HUES48 (cell line): ENCODE results near the gene SLIT3.

ENCODE experiments used
- H3K27ac ChIP-seq: one replicate; pipeline ENCODE4 v1.7.0; 2013; ENCODE audit warnings: low read depth, low read length, inconsistent platforms
- H3K27me3 ChIP-seq: 2 replicates; pipeline ENCODE4 v1.6.1; 2013; ENCODE audit warnings: mild to moderate bottlenecking, low read length; ENCODE audit not compliant: control insufficient read depth, insufficient read depth
- H3K36me3 ChIP-seq: 2 replicates; pipeline ENCODE4 v1.6.1; 2013; ENCODE audit warnings: low read length; ENCODE audit not compliant: control insufficient read depth, insufficient read depth
- H3K4me1 ChIP-seq: 2 replicates; pipeline ENCODE4 v1.6.1; 2013; ENCODE audit warnings: mild to moderate bottlenecking, low read length; ENCODE audit not compliant: control insufficient read depth, insufficient read depth
- H3K4me3 ChIP-seq: 2 replicates; pipeline ENCODE4 v1.5.1; 2013; ENCODE audit warnings: mild to moderate bottlenecking, low read depth, low read length
- H3K9ac ChIP-seq: 2 replicates; pipeline ENCODE4 v1.6.1; 2013; ENCODE audit warnings: mild to moderate bottlenecking, low read depth, low read length, moderate library complexity
- H3K9me3 ChIP-seq: 2 replicates; pipeline ENCODE4 v1.6.1; 2013; ENCODE audit warnings: low read length; ENCODE audit not compliant: control insufficient read depth, insufficient read depth

Gene SLIT3

GRCh38 chr5:169079697-169080096, 221.2 kb downstream of the SLIT3 start:
- Histone ChIP-seq H3K9me3 (no peaks in the 10 kb centered on the region), H3K27ac (no peak overlapping the region), H3K4me1 (peaks cover 26% of the 10 kb centered on the region), H3K27me3 (no peaks in the 10 kb centered on the region), H3K4me3 (no peak overlapping the region), H3K36me3 (no peaks in the 10 kb centered on the region), H3K9ac (no peak overlapping the region)

GRCh38 chr5:169074839-169075238, 226.1 kb downstream of the SLIT3 start:
- H3K36me3 ChIP-seq, result no peaks in the 10 kb centered on the region

GRCh38 chr5:169072233-169072632, 228.7 kb downstream of the SLIT3 start:
- Histone ChIP-seq H3K27ac (no peak overlapping the region), H3K27me3 (no peaks in the 10 kb centered on the region), H3K9me3 (no peaks in the 10 kb centered on the region), H3K4me3 (no peak overlapping the region), H3K36me3 (no peaks in the 10 kb centered on the region), H3K9ac (no peak overlapping the region), H3K4me1 (no peaks in the 10 kb centered on the region)

More at GRCh38 chr5:169074839-169075238, 226.1 kb downstream of the SLIT3 start:
- H3K9me3 ChIP-seq, result no peaks in the 10 kb centered on the region
- no peak overlapping the region for H3K27ac ChIP-seq
- H3K4me1 ChIP-seq, result no peaks in the 10 kb centered on the region
- H3K27me3 ChIP-seq, result no peaks in the 10 kb centered on the region
- no peak overlapping the region for H3K9ac ChIP-seq
- H3K4me3 ChIP-seq, result no peak overlapping the region

GRCh38 chr5:169070413-169070812, 230.5 kb downstream of the SLIT3 start:
- no peak overlapping the region for H3K9ac ChIP-seq
- H3K9me3 ChIP-seq, result no peaks in the 10 kb centered on the region
- H3K27me3 ChIP-seq, result no peaks in the 10 kb centered on the region
- H3K36me3 ChIP-seq, result no peaks in the 10 kb centered on the region
- H3K4me3 ChIP-seq, result no peak overlapping the region
- H3K4me1 ChIP-seq, result peaks cover 13% of the 10 kb centered on the region
- no peak overlapping the region for H3K27ac ChIP-seq

- Histone ChIP-seq H3K27ac (no peak overlapping the region), H3K4me3 (no peak overlapping the region), H3K27me3 (no peaks in the 10 kb centered on the region), H3K9ac (no peak overlapping the region), H3K4me1 (peaks cover 34% of the 10 kb centered on the region), H3K36me3 (no peaks in the 10 kb centered on the region), H3K9me3 (no peaks in the 10 kb centered on the region)
These were observed 233.2 kb downstream of the SLIT3 start for GRCh38 chr5:169067751-169068173.

- Histone ChIP-seq H3K4me3 (no peak overlapping the region), H3K4me1 (peaks cover 39% of the 10 kb centered on the region), H3K36me3 (no peaks in the 10 kb centered on the region), H3K9me3 (no peaks in the 10 kb centered on the region), H3K27me3 (no peaks in the 10 kb centered on the region), H3K9ac (no peak overlapping the region), H3K27ac (no peak overlapping the region)
These were observed 235.5 kb downstream of the SLIT3 start for GRCh38 chr5:169065400-169065799.

GRCh38 chr5:169064093-169064492, 236.8 kb downstream of the SLIT3 start:
- Histone ChIP-seq H3K36me3 (no peaks in the 10 kb centered on the region), H3K4me3 (no peak overlapping the region), H3K27ac (no peak overlapping the region), H3K4me1 (peaks cover 39% of the 10 kb centered on the region), H3K27me3 (no peaks in the 10 kb centered on the region), H3K9me3 (no peaks in the 10 kb centered on the region), H3K9ac (no peak overlapping the region)

GRCh38 chr5:169063316-169063953, 237.5 kb downstream of the SLIT3 start:
- Histone ChIP-seq H3K36me3 (no peaks in the 10 kb centered on the region), H3K27ac (no peak overlapping the region), H3K9me3 (no peaks in the 10 kb centered on the region), H3K9ac (no peak overlapping the region), H3K27me3 (no peaks in the 10 kb centered on the region), H3K4me1 (peaks cover 39% of the 10 kb centered on the region), H3K4me3 (peak overlapping the region; percentile 1; the same call in 1 of the 2 replicates)

GRCh38 chr5:169062690-169063089, 238.2 kb downstream of the SLIT3 start:
- Histone ChIP-seq H3K27ac (no peak overlapping the region), H3K27me3 (no peaks in the 10 kb centered on the region), H3K9ac (no peak overlapping the region), H3K4me3 (no peak overlapping the region), H3K9me3 (no peaks in the 10 kb centered on the region), H3K36me3 (no peaks in the 10 kb centered on the region), H3K4me1 (peaks cover 39% of the 10 kb centered on the region)

- no peaks in the 10 kb centered on the region for H3K36me3 ChIP-seq
- no peak overlapping the region for H3K27ac ChIP-seq
- no peak overlapping the region for H3K4me3 ChIP-seq
- H3K9ac ChIP-seq, result no peak overlapping the region
- no peaks in the 10 kb centered on the region for H3K27me3 ChIP-seq
- peaks cover 7% of the 10 kb centered on the region for H3K4me1 ChIP-seq
- no peaks in the 10 kb centered on the region for H3K9me3 ChIP-seq
These were observed 246.4 kb downstream of the SLIT3 start for GRCh38 chr5:169054506-169054905.

GRCh38 chr5:169052207-169052606, 248.7 kb downstream of the SLIT3 start:
- H3K9me3 ChIP-seq, result no peaks in the 10 kb centered on the region
- no peak overlapping the region for H3K9ac ChIP-seq
- H3K27me3 ChIP-seq, result no peaks in the 10 kb centered on the region
- H3K4me3 ChIP-seq, result no peak overlapping the region
- H3K4me1 ChIP-seq, result peaks cover 7% of the 10 kb centered on the region
- no peaks in the 10 kb centered on the region for H3K36me3 ChIP-seq
- H3K27ac ChIP-seq, result no peak overlapping the region
